ENCODE results near the gene COPS4.

COPS4 gene

DNA sequence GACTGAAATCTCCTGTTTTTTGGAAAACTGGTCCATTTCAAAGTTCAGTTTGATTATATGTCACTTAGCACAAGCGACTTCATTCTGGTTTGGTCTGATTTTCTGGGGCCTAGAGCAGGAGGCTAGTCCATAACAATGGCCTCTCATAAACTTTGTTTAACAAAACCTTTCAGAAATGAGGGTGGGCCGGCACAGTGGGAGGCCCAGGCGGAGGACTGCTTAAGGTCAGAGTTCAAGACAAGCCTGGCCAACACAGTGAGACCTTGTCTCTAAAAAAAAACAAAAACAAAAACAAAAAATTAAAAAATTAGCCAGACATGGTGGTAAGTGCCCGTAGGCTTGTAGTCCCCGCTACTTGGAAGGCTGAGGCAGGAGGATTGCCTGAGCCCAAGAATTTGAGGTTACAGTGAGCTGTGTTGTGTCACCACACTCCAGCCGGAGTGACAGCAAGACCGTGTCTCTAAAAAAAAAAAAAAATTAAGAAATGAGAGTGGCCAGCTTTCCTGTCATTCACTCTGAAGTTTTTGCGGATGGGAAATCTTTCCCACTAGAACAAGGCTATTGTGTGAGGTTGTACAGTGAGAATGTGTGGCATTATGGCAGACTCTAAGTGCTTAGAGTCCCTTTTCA, 80.8 kb downstream of the COPS4 start (continued):
- TF ChIP-seq, protein P1, sequence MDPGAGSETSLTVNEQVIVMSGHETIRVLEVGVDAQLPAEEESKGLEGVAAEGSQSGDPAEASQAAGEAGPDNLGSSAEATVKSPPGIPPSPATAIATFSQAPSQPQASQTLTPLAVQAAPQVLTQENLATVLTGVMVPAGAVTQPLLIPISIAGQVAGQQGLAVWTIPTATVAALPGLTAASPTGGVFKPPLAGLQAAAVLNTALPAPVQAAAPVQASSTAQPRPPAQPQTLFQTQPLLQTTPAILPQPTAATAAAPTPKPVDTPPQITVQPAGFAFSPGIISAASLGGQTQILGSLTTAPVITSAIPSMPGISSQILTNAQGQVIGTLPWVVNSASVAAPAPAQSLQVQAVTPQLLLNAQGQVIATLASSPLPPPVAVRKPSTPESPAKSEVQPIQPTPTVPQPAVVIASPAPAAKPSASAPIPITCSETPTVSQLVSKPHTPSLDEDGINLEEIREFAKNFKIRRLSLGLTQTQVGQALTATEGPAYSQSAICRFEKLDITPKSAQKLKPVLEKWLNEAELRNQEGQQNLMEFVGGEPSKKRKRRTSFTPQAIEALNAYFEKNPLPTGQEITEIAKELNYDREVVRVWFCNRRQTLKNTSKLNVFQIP (CRISPR knock-in tag; IDR thresholded peaks at IDR 0.05; ENCODE audit: borderline replicate concordance, low read depth): no peak
- no peak for TF ChIP-seq ESRRG (CRISPR knock-in tag; IDR thresholded peaks at IDR 0.05)
- TF ChIP-seq PPARA (CRISPR knock-in tag; IDR thresholded peaks at IDR 0.05; ENCODE audit: borderline replicate concordance): no peak
- TF ChIP-seq ARNTL (CRISPR knock-in tag; IDR thresholded peaks at IDR 0.05; ENCODE audit: borderline replicate concordance, low read depth): no peak
- no peak for TF ChIP-seq BACH2 (CRISPR knock-in tag; IDR thresholded peaks at IDR 0.05; ENCODE audit: borderline replicate concordance)
- TF ChIP-seq SNAI2 (CRISPR knock-in tag; IDR thresholded peaks at IDR 0.05): no peak
- no peak for TF ChIP-seq GLIS3 (CRISPR knock-in tag; IDR thresholded peaks at IDR 0.05)
- TF ChIP-seq, protein P2, sequence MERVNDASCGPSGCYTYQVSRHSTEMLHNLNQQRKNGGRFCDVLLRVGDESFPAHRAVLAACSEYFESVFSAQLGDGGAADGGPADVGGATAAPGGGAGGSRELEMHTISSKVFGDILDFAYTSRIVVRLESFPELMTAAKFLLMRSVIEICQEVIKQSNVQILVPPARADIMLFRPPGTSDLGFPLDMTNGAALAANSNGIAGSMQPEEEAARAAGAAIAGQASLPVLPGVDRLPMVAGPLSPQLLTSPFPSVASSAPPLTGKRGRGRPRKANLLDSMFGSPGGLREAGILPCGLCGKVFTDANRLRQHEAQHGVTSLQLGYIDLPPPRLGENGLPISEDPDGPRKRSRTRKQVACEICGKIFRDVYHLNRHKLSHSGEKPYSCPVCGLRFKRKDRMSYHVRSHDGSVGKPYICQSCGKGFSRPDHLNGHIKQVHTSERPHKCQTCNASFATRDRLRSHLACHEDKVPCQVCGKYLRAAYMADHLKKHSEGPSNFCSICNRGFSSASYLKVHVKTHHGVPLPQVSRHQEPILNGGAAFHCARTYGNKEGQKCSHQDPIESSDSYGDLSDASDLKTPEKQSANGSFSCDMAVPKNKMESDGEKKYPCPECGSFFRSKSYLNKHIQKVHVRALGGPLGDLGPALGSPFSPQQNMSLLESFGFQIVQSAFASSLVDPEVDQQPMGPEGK (CRISPR knock-in tag; IDR thresholded peaks at IDR 0.05; ENCODE audit: borderline replicate concordance): no peak
- no peak for TF ChIP-seq ZFP30 (CRISPR knock-in tag; IDR thresholded peaks at IDR 0.05)

DNA sequence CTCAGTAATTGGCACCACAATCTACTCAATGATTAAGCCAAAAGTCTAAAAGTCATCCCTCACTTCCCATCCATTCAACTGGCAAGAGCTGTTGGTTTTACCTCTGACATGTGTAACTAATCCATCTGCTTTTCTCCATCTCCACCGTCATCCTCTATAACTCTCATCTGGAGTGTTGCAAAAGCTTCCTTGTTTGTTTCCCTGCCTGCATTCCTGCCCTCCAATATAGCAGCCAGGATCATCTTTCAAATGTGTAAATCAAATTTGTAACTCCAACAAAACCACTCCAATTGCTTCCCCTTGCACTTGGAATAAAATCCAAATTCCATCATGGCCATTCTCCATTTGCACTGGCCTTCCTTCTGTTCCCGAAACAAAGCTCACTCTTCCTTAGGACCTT, 83.9 kb downstream of the COPS4 start:
- ATAC-seq: no peak
- TF ChIP-seq ZNF70 (CRISPR knock-in tag; IDR thresholded peaks at IDR 0.05) (no peak), SNAI2 (CRISPR knock-in tag; IDR thresholded peaks at IDR 0.05) (no peak), ZC3H10 (CRISPR knock-in tag; IDR thresholded peaks at IDR 0.05) (no peak), ZNF565 (CRISPR knock-in tag; conservative IDR thresholded peaks at IDR 0.05; ENCODE audit: low read depth) (no peak), RARB (CRISPR knock-in tag; IDR thresholded peaks at IDR 0.05) (no peak), ARNTL (CRISPR knock-in tag; IDR thresholded peaks at IDR 0.05; ENCODE audit: borderline replicate concordance, low read depth) (no peak), GLIS3 (CRISPR knock-in tag; IDR thresholded peaks at IDR 0.05) (no peak), BACH2 (CRISPR knock-in tag; IDR thresholded peaks at IDR 0.05; ENCODE audit: borderline replicate concordance) (no peak), ZFP30 (CRISPR knock-in tag; IDR thresholded peaks at IDR 0.05) (no peak), ESRRG (CRISPR knock-in tag; IDR thresholded peaks at IDR 0.05) (no peak), CSDC2 (CRISPR knock-in tag; IDR thresholded peaks at IDR 0.05) (no peak), ZNF8 (CRISPR knock-in tag; IDR thresholded peaks at IDR 0.05) (no peak), TCF4 (CRISPR knock-in tag; IDR thresholded peaks at IDR 0.05; ENCODE audit: borderline replicate concordance) (no peak)
- TF ChIP-seq, protein P1 (CRISPR knock-in tag; IDR thresholded peaks at IDR 0.05; ENCODE audit: borderline replicate concordance, low read depth): no peak
- TF ChIP-seq, protein P3, sequence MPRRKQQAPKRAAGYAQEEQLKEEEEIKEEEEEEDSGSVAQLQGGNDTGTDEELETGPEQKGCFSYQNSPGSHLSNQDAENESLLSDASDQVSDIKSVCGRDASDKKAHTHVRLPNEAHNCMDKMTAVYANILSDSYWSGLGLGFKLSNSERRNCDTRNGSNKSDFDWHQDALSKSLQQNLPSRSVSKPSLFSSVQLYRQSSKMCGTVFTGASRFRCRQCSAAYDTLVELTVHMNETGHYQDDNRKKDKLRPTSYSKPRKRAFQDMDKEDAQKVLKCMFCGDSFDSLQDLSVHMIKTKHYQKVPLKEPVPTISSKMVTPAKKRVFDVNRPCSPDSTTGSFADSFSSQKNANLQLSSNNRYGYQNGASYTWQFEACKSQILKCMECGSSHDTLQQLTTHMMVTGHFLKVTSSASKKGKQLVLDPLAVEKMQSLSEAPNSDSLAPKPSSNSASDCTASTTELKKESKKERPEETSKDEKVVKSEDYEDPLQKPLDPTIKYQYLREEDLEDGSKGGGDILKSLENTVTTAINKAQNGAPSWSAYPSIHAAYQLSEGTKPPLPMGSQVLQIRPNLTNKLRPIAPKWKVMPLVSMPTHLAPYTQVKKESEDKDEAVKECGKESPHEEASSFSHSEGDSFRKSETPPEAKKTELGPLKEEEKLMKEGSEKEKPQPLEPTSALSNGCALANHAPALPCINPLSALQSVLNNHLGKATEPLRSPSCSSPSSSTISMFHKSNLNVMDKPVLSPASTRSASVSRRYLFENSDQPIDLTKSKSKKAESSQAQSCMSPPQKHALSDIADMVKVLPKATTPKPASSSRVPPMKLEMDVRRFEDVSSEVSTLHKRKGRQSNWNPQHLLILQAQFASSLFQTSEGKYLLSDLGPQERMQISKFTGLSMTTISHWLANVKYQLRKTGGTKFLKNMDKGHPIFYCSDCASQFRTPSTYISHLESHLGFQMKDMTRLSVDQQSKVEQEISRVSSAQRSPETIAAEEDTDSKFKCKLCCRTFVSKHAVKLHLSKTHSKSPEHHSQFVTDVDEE (CRISPR knock-in tag; IDR thresholded peaks at IDR 0.05): no peak
- TF ChIP-seq, protein P2 (CRISPR knock-in tag; IDR thresholded peaks at IDR 0.05; ENCODE audit: borderline replicate concordance): no peak
- TF ChIP-seq, protein P4, sequence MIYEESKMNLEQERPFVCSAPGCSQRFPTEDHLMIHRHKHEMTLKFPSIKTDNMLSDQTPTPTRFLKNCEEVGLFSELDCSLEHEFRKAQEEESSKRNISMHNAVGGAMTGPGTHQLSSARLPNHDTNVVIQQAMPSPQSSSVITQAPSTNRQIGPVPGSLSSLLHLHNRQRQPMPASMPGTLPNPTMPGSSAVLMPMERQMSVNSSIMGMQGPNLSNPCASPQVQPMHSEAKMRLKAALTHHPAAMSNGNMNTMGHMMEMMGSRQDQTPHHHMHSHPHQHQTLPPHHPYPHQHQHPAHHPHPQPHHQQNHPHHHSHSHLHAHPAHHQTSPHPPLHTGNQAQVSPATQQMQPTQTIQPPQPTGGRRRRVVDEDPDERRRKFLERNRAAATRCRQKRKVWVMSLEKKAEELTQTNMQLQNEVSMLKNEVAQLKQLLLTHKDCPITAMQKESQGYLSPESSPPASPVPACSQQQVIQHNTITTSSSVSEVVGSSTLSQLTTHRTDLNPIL (CRISPR knock-in tag; IDR thresholded peaks at IDR 0.05; ENCODE audit: low read depth): no peak
- TF ChIP-seq, protein P5, sequence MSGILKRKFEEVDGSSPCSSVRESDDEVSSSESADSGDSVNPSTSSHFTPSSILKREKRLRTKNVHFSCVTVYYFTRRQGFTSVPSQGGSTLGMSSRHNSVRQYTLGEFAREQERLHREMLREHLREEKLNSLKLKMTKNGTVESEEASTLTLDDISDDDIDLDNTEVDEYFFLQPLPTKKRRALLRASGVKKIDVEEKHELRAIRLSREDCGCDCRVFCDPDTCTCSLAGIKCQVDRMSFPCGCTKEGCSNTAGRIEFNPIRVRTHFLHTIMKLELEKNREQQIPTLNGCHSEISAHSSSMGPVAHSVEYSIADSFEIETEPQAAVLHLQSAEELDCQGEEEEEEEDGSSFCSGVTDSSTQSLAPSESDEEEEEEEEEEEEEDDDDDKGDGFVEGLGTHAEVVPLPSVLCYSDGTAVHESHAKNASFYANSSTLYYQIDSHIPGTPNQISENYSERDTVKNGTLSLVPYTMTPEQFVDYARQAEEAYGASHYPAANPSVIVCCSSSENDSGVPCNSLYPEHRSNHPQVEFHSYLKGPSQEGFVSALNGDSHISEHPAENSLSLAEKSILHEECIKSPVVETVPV (CRISPR knock-in tag; IDR thresholded peaks at IDR 0.05): no peak

Data from SK-N-SH treated with all-trans-retinoic acid at 6 μM for 48 hours (cell line).